ENCODE results near the gene FCN3. TPM values are rescaled to one million over a fixed set of nuclear protein-coding genes. Genes with fewer than 3 reads are reported as not detected.
"Not testable (repeated sequence)": the region's sequence is repeated elsewhere in the genome, so short reads cannot be mapped to it uniquely, and the experiment has no call there.

FCN3 gene
- total RNA-seq, 1 donor from 2014 or later, result not detected

DNA sequence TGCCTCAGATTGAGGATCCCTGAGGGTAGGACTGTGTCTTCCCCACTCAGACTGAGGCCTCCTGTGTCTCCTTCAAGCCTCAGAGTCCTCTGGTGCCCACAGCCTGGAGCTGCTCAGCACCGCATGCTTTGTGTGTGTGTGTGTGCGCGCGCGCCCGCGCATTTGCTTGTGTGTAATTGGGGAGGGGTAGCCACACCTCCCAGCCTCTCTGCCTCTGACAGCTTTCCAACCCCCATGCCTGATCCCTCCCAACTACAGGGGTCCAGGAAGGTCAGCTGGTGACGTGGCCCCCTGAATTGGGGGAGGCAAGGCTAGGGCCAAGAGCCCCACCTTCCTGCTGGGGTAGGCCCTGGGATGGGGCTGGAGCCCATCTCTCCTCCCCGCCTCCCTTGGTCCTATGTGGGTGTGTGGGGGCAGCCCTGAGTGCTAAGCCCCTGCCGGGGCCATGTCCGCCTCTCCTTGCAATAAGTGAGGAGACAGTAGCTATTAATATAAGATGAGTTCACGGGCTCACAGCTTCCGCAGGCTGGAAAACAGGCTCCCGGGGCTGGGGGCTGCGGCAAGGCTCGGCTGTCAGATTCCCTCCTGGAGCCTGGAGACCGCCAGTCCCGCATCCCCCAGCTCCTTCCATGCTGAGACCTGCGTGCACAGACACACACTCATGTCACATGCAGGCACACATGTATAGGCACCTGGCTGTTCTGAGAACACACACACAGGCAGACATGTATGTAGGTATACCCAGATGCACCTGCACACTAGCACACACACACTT lies 24.8 kb upstream of the FCN3 start:
- no peak for DNase-seq (ENCODE audit: low read depth in 2 of 2)

DNA sequence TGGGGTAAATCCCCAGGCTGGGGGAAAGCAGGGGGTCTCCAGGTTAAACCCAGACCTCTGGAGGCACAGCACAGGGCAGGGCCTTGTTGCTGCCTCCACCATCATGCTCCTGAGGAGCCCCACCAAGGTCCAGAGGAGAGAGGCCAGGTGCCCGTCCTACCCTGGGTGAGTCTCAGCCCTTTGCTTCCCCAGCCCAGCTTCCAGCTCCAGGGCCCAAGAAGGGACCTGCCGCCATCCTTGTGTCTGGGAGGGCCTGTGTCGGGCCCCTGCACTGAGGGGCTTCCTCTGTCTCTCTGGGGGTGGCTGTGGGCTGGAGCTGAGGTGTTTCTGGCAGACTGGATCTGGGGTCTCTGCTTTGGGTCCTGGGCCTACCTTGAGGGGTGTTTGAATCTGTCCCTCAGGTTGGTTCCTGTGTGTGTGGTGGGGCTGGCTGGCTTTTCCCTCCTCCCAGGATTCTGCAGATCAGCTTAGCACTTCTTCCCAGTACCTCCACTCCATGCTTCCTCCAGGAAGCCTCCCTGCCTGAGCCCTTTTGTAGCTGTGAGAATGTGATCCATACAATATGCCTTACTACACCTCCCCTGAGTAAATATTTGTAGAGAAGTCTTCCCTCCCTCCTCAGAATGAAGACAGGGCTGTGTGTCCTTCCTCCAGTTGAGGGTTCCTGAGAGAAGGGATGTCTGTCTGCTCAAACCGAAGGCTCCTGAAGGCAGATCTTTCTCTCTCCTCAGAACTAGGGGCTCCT lies 24.0 kb upstream of the FCN3 start:
- DNase-seq (ENCODE audit: low read depth in 2 of 2), result no peak

DNA sequence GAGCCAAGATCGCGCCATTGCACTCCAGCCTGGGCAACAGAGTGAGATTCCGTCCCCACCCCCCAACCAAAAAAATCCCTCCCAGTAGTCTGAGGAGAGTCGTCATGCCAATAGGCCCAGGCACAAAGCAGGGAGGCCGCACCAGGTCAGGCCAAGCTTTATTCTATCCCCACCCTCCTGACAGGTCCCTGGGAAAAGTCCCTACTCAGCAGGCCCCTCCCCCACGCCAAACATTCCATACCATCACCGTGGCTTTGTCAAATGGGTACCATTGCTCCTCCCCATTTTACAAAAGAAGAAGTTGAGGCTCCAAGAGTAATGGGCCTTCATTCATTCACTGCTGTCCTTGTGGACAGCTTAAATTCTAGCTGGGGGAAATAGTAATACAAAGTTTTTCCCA lies 23.1 kb upstream of the FCN3 start:
- no peak for DNase-seq (ENCODE audit: low read depth in 2 of 2)

DNA sequence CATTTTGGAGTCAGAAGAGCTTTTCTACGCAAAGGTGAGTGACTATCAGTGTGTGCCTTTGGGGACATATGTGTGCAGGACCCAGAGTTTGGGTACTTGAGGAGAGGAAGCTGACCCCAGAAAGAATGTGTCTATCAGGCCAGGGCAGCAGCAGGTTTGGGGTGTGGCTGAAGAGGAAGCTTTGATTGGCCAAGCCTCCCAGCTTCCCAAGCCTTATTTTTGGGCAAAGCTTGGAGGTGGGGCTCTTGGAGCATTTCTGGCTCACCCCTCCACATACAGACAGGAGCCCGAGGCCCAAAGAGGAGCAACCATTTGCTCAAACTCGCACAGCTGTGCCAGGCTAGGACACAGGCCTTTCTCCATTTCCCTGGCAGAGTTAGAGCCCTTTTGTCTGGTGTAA lies 22.5 kb upstream of the FCN3 start:
- DNase-seq (ENCODE audit: low read depth in 2 of 2), result no peak

DNA sequence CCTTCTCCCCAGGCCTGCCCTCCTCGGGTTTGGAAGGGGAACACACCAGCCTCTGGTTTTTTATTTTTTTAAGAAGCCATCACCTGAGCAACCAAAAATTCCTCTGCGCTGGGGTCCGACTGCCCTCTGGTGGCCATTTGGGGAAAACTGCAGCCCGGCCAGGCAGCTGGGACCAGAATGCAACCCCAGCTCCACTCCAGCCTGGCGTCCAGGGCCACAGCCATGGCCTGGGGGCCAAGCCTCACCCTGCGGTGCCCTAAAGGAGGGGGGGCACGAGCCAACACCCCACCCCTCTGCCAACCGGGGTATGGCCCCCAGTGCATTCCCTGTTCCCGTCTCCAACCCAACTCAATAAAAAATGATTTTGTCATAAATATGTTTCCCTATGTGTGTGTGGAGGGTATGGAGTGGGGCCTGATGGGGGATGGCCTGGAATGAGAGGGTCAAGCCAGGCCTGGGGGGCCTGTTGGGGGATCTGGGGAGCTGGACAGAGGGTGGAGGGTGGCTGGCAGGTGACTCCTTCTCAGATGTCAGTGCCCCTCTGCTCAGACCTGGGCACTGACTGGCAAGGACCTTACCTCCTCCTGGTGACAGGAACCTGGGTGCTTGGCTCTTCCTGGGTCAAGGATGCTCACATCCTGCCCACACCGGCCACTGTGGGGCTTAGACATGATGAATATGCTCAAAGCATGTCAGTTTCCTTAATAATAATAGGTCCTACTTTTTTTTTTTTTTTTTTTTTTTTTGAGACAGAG lies 21.0 kb upstream of the FCN3 start:
- peak; percentile 62 to 72 for DNase-seq (ENCODE audit: low read depth in 2 of 2)

DNA sequence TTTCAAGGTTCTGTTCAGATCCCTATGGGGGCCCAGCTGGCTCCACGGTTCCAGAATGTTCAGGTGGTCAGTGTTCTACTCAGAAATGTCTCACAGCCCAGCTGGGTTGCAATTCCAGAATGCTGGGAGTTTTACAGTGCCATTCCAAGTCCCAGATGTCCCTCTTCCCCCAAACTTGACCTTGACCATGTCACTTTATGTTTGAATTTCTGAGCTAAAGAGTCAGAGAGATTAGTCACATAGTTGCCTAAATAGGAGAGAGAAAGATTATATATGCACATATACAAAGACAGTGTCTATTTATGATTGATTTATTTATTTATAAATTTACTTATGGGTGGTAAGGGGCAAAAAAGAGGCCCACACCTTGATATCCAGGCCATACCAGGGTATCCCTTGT lies 20.3 kb upstream of the FCN3 start:
- DNase-seq (ENCODE audit: low read depth in 2 of 2), result no peak

DNA sequence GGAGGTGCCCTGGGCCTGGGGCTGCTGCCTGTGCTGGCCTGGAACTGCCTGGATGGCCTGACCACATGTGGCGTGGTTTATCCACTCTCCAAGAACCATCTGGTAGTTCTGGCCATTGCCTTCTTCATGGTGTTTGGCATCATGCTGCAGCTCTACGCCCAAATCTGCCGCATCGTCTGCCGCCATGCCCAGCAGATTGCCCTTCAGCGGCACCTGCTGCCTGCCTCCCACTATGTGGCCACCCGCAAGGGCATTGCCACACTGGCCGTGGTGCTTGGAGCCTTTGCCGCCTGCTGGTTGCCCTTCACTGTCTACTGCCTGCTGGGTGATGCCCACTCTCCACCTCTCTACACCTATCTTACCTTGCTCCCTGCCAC lies 19.6 kb upstream of the FCN3 start:
- DNase-seq (ENCODE audit: low read depth in 2 of 2), result no peak

DNA sequence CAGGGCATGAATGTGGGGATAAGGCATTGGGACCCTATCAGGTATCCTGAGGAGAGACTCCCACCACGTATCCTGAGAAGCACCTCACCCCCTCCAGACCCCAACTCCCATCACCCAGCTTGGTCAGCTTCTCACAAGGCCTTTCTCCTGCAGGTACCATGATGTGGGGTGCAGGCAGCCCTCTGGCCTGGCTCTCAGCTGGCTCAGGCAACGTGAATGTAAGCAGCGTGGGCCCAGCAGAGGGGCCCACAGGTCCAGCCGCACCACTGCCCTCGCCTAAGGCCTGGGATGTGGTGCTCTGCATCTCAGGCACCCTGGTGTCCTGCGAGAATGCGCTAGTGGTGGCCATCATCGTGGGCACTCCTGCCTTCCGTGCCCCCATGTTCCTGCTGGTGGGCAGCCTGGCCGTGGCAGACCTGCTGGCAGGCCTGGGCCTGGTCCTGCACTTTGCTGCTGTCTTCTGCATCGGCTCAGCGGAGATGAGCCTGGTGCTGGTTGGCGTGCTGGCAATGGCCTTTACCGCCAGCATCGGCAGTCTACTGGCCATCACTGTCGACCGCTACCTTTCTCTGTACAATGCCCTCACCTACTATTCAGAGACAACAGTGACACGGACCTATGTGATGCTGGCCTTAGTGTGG lies 19.1 kb upstream of the FCN3 start:
- DNase-seq (ENCODE audit: low read depth in 2 of 2), result no peak

DNA sequence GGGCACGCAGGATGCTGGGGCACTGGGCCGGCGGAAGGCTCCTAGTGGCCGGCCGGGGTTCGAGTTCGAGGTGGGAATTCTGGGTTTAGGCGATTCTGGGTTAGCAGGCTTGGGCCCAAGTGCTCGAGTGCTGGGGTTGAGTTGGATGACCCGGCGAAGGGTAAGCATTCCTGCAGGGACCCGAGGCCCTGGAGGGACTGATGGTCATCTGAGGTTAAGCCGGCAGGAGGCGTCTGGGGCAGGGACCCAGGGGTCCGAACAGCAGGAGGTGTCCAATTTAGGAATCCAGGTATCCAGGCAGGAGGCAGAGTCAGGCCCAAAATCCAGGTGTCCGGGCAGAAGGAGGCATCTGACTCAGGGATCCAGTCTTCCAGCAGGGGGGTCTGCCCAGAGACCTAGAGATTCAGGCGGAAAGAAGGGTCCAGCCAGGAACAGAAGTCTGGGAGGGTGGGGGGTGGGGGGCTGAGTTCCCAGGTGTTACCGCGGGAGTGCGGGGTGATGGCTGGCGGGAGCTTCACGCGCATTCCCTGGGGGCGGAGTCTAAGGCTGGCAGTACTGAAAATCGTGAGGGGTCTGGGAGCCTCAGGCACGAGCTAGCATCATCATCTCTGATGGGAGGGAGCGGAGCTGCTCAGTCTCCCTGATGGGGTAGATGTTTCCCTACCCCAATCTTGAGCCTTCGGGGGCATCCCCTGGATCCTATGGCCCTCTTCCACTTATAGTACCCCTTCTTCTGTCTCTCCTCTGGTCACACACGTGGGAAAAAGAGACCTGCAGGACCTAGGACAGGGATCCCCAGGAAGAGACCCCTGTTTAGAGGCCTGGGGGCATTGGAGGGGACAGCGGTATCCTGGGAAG lies 18.4 kb upstream of the FCN3 start:
- no peak for DNase-seq (ENCODE audit: low read depth in 2 of 2)

DNA sequence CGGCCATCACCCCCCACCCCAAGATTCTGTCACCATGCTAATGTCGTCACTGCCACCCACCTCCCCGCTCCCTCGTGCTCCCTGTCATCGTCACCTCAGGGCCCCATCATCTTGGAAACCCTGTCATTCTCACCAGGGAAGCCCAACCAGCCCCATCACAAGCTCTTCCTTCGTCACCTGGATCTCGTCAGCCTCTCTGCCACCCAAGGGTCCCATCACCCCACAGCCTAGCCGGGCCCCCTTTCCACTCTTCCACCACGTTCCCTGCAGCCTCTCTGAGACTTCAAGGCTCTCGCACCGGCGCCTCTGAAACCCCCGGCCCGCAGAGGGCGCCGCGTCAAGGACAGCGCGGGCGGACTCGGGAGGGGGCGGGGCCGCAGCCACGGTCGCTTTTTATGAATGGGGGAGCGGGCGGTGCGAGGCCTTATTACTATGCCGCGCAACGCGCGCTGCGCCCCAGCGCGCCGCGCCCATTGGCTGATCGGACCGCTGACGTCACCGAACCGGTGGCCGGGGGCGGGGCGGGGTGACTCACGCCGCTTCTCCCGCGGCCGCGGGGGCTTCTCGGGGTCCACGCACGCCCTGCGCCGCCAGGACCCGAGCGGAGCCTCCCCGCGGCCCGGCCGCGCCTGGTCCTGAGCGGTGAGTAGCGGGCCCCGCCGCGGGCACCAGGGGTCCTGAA lies 17.6 kb upstream of the FCN3 start, which contains the start of gene GPR3:
TSS of gene GPR3 (plus strand) at position 527 of the 682 bp plus-strand sequence. CDS start 1,177 bp downstream, outside the sequence.
- DNase-seq (ENCODE audit: low read depth in 2 of 2), result peak; percentile 93 to 94

DNA sequence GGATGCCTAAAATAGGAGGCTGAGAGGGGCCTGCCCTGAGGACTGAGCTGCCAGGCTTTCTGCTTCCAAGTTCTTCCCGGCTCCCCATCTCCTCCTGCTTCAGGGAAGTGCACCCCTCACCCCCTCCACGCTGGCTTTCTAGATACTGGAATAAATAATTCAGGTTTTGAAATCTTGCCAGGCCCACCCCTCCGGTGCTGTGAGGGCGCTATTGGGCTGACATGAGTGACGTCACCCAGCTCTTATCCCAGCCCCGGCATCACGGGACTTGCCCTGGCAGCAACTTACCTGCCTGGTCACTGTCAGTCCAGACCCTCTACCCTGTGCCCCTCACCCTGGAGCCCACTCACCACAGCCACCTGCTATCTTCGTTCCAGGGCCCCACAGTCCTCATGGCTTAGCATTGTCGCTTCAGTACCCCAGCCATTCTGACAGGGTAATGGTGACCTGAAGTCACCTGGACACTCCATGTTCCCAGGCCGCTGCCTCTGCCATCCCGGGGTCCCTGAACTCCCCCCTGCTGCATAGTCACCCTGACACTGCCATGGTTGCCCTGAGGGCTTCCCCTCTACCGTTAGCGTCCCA lies 17.0 kb upstream of the FCN3 start:
- peak; percentile 49 to 88 for DNase-seq (ENCODE audit: low read depth in 2 of 2)

DNA sequence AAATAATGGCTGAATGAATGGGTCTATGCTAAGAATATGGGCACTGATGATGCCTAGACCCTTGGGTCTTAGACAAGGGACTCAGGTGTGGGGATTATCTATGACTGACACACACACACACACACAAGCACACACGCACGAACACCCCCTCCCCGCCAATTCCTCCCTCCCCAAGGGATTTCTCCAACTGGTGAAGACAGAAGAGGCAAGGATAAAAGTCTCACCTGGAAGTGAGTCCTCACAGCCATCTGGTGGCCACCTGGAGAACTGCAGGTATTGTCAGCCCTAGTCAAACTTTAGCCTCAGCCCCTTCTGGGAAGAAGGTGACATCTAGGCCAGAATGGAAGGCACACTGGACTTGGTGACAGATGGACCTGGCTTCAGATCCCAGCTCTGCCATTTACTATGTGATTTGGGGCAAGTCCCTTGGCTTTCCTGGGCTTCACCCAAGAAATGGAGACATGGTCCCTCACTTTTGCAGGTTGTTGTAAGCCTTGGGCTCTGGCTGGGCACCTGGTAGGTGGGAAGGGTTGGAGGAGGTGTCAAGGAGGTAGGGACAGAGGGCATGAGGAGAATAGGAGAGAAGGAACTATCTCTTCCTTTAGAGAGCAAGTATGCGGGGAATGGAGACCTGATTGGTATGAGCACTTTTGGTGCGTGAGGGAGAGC lies 13.8 kb upstream of the FCN3 start:
- DNase-seq (ENCODE audit: low read depth in 2 of 2), result peak; percentile 43 to 60

DNA sequence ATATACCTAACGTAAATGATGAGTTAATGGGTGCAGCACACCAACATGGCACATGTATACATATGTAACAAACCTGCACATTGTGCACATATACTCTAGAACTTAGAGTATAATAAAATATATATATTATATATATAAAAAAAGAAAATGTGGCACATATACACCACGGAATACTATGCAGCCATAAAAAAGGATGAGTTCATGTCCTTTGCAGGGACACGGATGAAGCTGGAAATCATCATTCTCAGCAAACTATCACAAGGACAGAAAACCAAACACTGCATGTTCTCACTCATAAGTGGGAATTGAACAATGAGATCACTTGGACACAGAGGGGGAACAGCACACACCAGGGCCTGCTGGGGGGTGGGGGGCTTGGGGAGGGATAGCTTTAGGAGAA lies 10.2 kb upstream of the FCN3 start:
- not testable (repeated sequence) for DNase-seq (ENCODE audit: low read depth in 2 of 2)

DNA sequence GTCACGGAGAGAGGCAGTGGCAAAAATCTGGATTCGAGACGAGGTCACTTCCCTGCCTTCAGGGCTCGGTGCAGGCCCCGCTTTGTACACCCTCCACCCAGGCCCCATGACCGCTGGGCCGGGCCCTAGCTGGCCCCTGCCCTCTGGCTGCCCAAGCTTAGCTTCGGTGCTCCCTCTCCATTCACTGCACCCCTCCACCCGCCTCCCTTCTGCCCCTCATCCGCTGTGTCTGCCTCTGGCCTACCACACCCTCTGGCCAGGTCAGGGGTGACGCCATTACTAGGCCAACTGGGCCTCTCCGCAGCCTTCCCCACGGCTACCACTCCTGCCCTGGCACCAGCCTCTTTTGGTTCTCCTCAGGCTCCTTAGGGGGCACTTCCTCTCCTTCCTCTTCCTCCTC lies 9.0 kb upstream of the FCN3 start:
- no peak for DNase-seq (ENCODE audit: low read depth in 2 of 2)

DNA sequence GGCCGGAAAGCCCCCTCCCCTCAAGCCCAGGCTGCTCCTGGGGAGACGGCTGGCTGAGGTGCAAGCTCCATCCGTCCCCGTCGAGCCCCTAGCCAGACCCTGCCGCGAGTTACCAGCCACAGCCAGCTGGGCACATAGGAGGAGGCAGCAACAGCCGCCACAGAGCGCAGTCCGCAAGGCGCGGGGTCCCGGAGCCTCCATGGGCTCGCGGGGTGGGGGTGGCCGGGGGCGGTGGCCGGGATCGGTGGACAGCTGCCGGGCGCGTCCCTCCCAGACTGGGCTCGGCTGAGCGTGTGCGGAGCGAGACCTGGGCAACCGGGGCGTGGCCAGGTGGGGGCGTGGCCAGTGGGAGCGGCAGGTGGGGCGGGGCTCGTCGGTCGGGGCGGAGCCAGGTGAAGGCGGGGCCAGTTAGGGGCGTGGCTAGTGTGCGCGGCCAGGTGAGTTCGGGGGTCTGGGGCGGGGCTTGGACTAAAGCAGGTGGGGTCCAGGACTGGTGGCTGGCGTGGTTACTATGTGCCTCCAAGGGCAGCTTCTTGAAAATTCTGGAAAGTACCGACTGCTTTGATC lies 8.5 kb upstream of the FCN3 start, which contains the start of gene CD164L2:
TSS of gene CD164L2 (minus strand) at position 295 of the 567 bp plus-strand sequence. CDS start at position 201, 94 bp downstream.
- DNase-seq (ENCODE audit: low read depth in 2 of 2), result no peak

DNA sequence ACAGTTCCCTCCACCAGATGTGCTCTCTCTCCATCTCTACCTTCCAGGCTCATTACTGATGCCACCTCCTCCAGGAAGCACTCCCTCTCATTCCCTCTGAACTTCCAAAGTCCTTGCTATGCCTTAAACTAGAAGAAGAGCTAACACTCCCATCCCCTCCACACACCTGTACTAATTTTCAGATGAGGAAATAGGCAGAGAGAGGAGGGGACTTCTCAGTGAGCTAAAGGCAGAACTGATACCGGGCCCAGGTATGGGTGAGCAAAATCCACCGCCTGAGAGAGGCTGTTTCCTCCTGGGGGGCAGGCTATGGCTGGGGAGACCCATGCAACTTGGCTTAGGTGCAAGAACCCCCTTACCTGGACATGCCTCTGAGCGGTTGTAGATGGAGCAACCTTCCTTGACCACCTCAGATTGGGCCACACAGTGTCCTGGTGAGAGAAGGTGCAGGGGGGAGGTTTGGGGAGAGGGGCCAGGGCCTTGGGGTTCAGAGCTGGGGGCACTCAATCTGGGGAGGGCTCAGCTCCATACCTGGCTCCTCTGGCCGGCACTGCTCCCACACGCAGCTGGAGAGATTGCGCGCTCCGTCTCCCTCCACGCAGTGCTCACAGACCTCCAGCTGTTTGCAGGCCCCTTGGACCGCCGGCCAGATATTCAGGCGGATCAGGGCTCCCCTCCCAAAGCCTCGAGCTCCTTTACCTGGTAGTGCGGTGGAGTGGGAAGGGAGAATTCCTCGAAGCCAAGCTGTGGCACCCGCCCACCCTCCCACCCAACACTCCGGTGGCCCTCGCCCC lies 7.5 kb upstream of the FCN3 start:
- no peak for DNase-seq (ENCODE audit: low read depth in 2 of 2)

DNA sequence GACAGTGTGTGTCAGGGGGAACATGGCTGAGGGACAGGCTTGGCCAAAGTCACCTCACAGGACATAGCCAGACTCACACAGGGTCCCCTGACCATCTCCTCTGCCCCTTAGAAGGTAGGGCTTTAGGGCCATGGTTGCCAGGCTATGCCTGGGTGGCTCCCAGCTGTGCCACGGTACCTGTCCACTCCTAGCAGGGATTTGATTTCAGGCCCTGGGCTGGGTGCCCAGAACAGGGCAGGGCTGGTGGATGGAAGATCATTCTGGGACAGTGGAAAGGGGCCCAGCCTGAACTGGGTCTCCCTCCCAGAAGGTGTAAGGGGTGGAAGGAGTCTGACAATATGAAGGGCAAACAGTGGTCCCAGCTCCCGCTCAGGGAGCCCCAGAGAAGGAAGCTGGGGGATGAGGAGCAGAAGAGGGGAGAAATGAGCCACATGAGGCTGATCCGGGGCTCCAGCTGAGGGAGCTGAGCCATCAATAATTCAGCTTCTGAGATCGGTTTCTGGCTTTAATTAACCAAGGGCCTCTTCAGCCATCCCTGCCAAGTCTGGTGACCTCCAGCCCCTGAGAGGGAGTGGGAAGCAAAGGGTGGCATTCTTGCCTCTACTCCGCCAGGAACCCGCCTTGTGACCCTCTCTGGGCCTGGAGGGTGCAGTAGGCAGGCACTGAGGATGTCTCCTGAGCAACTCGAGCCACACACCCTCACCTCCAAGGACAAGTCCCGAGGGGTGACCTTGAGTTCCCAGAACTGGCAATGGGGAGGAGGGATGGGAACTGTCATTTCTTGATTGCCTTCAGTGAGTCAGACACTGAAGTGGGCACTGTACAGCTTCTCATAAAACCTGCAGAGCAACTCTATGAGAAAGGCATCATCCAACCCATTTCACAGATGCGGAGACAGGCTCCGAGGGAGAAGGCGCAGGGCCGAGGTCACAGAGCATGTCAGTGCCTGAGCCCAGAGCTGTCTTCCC lies 6.4 kb upstream of the FCN3 start:
- no peak for DNase-seq (ENCODE audit: low read depth in 2 of 2)
